Smooth muscle cell (in vitro differentiated cells): ENCODE results near the gene ROCK2. TPM values are rescaled to one million over a fixed set of nuclear protein-coding genes. Genes with fewer than 3 reads are reported as not detected.

Source experiments
- DNase-seq: peaks from one replicate; lab custom pipeline; 2025; ENCODE audit not compliant: unreplicated experiment; lab: John Stamatoyannopoulos, UW
- H2AFZ ChIP-seq: fragments of 200-600 bp; sonication (generic); 2 replicates; pipeline ENCODE4 v1.6.0; 2016; ENCODE audit warnings: antibody characterized with exemption, low read depth, mild to moderate bottlenecking
- H3F3A ChIP-seq: fragments of 200-600 bp; sonication (generic); 2 replicates; pipeline ENCODE4 v1.6.0; 2017; ENCODE audit warnings: antibody characterized with exemption, low read depth
- H3K27ac ChIP-seq: fragments of 200-600 bp; sonication (generic); 2 replicates; pipeline ENCODE4 v1.5.1; 2016; ENCODE audit warnings: low read depth, mild to moderate bottlenecking
- H3K27me3 ChIP-seq: fragments of 200-600 bp; sonication (generic); 2 replicates; pipeline ENCODE4 v1.6.1; 2016; ENCODE audit warnings: low read depth, mild to moderate bottlenecking
- H3K36me3 ChIP-seq: fragments of 200-600 bp; sonication (generic); 2 replicates; pipeline ENCODE4 v1.5.1; 2016; ENCODE audit warnings: low read depth
- H3K4me1 ChIP-seq: fragments of 200-600 bp; sonication (generic); 2 replicates; pipeline ENCODE4 v1.5.1; 2016; ENCODE audit warnings: low read depth
- H3K4me2 ChIP-seq: fragments of 200-600 bp; sonication (generic); 2 replicates; pipeline ENCODE4 v1.6.0; 2016; ENCODE audit warnings: mild to moderate bottlenecking
- H3K4me3 ChIP-seq: fragments of 200-600 bp; sonication (generic); 2 replicates; pipeline ENCODE4 v1.5.1; 2016; ENCODE audit warnings: mild to moderate bottlenecking
- H3K79me2 ChIP-seq: fragments of 200-600 bp; sonication (generic); 2 replicates; pipeline ENCODE4 v1.6.0; 2016; ENCODE audit warnings: low read depth, mild to moderate bottlenecking
- H3K9ac ChIP-seq: fragments of 200-600 bp; sonication (generic); 2 replicates; pipeline ENCODE4 v1.6.0; 2016; ENCODE audit warnings: low read depth
- H3K9me3 ChIP-seq: fragments of 200-600 bp; sonication (generic); replicated peaks from 2 replicates; pipeline ENCODE4 v1.5.1; 2016; ENCODE audit warnings: low read depth
- H4K20me1 ChIP-seq: fragments of 200-600 bp; sonication (generic); 2 replicates; pipeline ENCODE4 v1.6.0; 2016; ENCODE audit warnings: low read depth
- WGBS: methylation state at CpG from one replicate; pipeline ENCODE4 v1.1.7; 2016; ENCODE audit warnings: low lambda C conversion rate; 5-methylcytosine and 5-hydroxymethylcytosine counted together
- polyA plus RNA-seq: library from polyadenylated mRNA; unstranded; fragments of >200 nt; fragmentation: Nextera tagmentation; extraction: Ambion mirVana; gene quantifications from 2 replicates; pipeline ENCODE4 v1.2.1, GENCODE V29; 2016
- total RNA-seq: library from RNA; depleted of rRNA; stranded (reverse); fragments of >200 nt; gene quantifications from 2 replicates; pipeline ENCODE4 v1.2.3, GENCODE V29; 2014
- TF ChIP-seq, protein P1 (sequence below): fragments of 200-600 bp; sonication (generic); IDR thresholded peaks from 2 replicates; pipeline ENCODE4 v1.5.1; 2017; ENCODE audit warnings: borderline replicate concordance, mild to moderate bottlenecking, antibody characterized with exemption; ENCODE audit not compliant: insufficient read depth, poor library complexity, severe bottlenecking

The ROCK2 gene
- total and polyA plus RNA-seq, 2 experiments from 2014 or later: 27.2 to 45.5 TPM

DNA sequence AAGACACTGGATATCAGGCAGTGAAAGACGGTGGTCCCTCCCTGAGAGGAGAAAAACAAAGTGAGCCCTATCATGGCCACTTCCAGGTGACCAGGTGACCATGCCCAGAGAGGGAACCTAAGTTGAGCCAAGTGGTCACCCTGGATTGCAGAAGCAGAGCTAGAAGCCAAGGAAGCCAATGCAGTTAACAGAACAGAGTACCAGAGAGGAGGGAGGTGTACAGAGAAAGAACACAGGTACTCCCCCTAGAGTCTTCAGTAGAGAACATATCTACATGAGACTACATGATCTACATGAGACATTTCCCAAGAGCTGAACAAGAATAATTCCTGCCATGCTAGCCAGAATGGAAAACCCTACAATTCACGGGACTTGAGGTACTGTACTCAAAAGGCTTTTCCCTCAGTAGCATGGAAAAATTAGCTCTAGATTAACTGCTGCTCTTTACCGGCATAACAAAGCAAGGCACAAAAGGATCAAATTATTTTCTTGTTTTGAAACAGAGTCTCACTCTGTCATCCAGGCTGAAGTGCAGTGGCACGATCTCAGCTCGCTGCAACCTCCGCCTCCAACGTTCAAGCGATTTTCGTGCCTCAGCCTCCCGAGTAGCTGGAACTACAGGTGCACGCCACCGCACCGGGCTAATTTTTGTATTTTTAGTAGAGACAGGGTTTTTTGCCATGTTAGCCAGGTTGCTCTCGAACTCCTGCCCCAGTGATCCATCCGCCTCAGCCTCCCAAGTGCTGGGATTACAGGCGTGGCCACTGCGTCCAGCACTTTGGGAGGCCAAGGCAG is 23.5 kb downstream of the ROCK2 start:
- Histone ChIP-seq H3F3A (peaks cover 9% of the 10 kb centered on the region), H4K20me1 (peaks cover 83% of the 10 kb centered on the region), H3K4me2 (no peak overlapping the region), H3K9ac (no peak overlapping the region), H3K36me3 (no peaks in the 10 kb centered on the region), H3K27me3 (no peaks in the 10 kb centered on the region), H3K4me1 (no peaks in the 10 kb centered on the region), H3K9me3 (no peaks in the 10 kb centered on the region), H3K79me2 (peaks cover 90% of the 10 kb centered on the region), H3K4me3 (no peak overlapping the region), H2AFZ (no peak overlapping the region), H3K27ac (no peak overlapping the region)
- no peak for DNase-seq
- TF ChIP-seq, protein P1, sequence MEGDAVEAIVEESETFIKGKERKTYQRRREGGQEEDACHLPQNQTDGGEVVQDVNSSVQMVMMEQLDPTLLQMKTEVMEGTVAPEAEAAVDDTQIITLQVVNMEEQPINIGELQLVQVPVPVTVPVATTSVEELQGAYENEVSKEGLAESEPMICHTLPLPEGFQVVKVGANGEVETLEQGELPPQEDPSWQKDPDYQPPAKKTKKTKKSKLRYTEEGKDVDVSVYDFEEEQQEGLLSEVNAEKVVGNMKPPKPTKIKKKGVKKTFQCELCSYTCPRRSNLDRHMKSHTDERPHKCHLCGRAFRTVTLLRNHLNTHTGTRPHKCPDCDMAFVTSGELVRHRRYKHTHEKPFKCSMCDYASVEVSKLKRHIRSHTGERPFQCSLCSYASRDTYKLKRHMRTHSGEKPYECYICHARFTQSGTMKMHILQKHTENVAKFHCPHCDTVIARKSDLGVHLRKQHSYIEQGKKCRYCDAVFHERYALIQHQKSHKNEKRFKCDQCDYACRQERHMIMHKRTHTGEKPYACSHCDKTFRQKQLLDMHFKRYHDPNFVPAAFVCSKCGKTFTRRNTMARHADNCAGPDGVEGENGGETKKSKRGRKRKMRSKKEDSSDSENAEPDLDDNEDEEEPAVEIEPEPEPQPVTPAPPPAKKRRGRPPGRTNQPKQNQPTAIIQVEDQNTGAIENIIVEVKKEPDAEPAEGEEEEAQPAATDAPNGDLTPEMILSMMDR: no peak
- WGBS: 98% methylated on average over 17 of the region's 17 CpGs

DNA sequence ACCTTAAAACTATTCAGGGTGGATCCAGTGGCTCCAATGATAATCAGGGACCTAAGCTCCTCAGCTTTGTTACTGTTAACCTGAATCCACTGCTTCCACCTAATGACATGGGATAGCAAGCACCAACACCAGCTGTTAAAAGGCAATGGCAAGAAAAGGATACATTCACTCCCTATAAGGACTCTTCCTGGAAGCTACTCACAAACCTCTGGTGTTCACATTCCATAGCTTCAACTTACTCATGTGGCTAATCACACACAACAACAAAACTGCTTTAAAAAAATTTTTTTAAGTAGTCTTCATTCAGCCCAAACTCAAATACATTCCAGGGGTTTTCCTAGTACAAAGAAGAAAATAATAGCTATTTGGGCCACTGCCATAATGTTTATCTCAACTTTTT is 24.5 kb downstream of the ROCK2 start:
- H3K4me3 ChIP-seq: no peak overlapping the region
- no peak overlapping the region for H3K4me2 ChIP-seq
- TF ChIP-seq, protein P1: no peak
- no peak overlapping the region for H3K9ac ChIP-seq
- H3K36me3 ChIP-seq: no peaks in the 10 kb centered on the region
- peaks cover 9% of the 10 kb centered on the region for H3F3A ChIP-seq
- no peaks in the 10 kb centered on the region for H3K4me1 ChIP-seq
- no peak overlapping the region for H2AFZ ChIP-seq
- DNase-seq: no peak
- peaks cover 82% of the 10 kb centered on the region for H4K20me1 ChIP-seq
- peak overlapping the region; percentile 40 for H3K27ac ChIP-seq
- peaks cover 90% of the 10 kb centered on the region for H3K79me2 ChIP-seq
- H3K27me3 ChIP-seq: no peaks in the 10 kb centered on the region
- no peaks in the 10 kb centered on the region for H3K9me3 ChIP-seq

DNA sequence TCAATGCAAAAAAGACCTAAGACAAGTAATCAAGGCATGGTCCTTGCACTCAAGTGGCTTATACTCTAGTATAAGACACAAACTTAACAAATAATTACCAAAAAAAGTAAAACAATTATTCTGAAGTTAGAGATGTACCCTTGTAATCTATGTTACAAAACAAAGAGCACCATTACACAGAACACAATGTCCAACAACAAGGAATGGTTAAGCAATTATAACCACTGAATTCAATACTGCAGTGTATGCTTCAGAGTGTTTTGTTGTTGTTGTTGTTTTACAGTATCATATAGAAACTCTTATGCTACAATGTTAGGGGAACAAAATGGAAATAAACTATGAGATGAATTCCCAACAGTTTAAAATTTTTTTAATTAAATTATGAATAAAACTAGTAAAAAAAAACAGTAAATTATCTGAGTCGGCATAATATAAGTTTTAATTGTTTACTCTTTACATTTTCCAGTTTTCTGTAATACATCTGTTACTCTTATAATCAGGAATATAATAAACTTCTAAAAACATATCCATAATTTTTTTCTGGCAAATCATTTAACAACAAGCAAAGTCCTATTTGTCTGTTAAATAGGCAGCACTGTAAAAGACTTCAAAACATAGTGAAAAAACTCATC is 29.2 kb downstream of the ROCK2 start:
- Histone ChIP-seq H4K20me1 (peaks cover 82% of the 10 kb centered on the region), H3K4me2 (no peak overlapping the region)
- 90% methylated on average over 1 of the region's 1 CpG for WGBS

More for the DNA sequence above, 29.2 kb downstream of the ROCK2 start:
- no peaks in the 10 kb centered on the region for H3K36me3 ChIP-seq
- TF ChIP-seq, protein P1: no peak
- H3K4me3 ChIP-seq: no peak overlapping the region
- peaks cover 90% of the 10 kb centered on the region for H3K79me2 ChIP-seq
- H3K9me3 ChIP-seq: no peaks in the 10 kb centered on the region
- H3K27ac ChIP-seq: peak overlapping the region; percentile 38
- peaks cover 9% of the 10 kb centered on the region for H3F3A ChIP-seq
- no peaks in the 10 kb centered on the region for H3K27me3 ChIP-seq
- no peak overlapping the region for H3K9ac ChIP-seq
- DNase-seq: no peak
- H2AFZ ChIP-seq: no peak overlapping the region
- peaks cover 5% of the 10 kb centered on the region for H3K4me1 ChIP-seq
